ENCODE results near the gene CCDC51.

Gene CCDC51

DNA sequence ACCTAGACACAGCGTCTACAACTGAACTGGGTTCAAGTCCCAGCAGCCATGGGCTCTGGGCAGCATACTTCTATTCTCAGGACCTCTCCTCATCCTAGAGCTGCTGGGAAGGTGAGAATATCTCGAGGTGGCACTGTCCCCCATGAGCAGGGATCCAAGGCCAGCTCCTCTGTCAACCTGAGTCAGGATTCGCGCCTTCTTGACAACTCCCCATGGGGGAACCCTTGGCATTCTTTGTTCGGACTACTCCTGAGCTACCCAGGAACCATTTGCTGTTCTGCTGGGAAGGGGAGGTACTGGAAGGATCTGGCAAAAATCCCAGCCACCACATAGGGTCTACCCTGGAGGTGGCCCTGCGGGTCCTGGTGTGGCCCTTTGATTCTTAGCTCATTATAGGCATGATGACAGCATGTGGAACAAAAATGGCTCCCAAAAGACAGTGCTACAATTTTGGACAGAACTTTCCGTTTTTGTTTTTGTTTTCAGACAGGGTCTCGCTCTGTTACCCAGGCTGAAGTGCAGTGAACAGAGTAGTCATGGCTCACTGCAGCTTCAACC is 32.3 kb downstream of the CCDC51 start:
- DNase-seq (ENCODE audit: low read depth) = no peak
- H3K4me3 ChIP-seq (ENCODE audit: control insufficient read depth, low read depth, low read length) = no peak overlapping the region
- TF ChIP-seq CTCF (IDR thresholded peaks at IDR 0.05; ENCODE audit: control insufficient read depth, insufficient read depth, low read depth, low read length, missing control alignments) = no peak

DNA sequence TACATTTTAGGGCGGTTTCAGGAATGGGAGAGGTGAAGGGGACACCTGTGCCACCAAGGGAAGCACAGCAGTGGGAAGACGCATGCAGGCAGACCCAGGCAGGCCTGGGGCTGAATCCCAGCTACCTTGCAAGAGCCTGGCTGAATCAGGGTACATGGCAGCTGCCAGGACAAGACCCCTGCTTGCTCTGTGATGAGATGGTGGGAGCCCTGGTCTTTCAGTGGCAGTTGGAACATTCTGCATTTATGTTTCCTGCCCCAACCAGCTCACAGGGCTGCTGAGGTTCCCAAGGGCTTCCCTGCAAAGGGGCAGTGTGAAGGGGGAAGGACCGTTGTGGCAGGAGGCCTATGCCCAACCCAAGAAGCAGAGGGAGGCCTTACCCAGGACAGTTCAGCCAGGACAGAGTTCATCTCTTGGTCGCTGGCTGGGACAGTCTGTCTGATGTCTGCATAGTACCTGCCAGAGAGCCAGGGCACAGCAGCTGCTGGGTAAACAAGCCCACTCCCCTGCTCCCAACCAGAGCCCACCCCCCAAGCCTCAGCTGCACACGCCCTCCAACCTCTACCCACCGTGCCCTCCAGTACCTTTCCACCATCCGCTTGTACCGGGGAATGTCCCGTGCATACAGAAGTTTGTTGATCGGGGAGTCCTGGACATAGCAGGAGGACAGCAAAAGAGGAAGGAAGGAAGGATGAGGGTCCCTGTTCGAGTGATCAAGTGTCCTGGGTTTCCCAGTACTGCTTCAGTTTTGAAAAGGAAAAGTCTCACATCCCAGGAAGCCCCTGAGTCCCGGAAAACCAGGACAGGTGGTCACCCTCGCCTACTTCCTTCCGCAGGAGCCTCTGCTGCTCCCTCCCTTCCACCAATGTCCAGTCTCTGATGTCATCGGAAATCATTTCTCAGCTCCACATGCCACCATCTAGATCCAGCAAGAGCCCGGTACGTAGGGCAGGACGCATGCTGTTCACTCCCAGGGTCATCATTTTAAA is 33.2 kb downstream of the CCDC51 start:
- H3K4me3 ChIP-seq (ENCODE audit: control insufficient read depth, low read depth, low read length) = no peak overlapping the region
- no peak for DNase-seq (ENCODE audit: low read depth)
- TF ChIP-seq CTCF (IDR thresholded peaks at IDR 0.05; ENCODE audit: control insufficient read depth, insufficient read depth, low read depth, low read length, missing control alignments) = no peak

- no peak for DNase-seq (ENCODE audit: low read depth)
- TF ChIP-seq CTCF (IDR thresholded peaks at IDR 0.05; ENCODE audit: control insufficient read depth, insufficient read depth, low read depth, low read length, missing control alignments) = no peak
Measured at GRCh38 chr3:48405971-48406370, 33.9 kb downstream of the CCDC51 start.

DNA sequence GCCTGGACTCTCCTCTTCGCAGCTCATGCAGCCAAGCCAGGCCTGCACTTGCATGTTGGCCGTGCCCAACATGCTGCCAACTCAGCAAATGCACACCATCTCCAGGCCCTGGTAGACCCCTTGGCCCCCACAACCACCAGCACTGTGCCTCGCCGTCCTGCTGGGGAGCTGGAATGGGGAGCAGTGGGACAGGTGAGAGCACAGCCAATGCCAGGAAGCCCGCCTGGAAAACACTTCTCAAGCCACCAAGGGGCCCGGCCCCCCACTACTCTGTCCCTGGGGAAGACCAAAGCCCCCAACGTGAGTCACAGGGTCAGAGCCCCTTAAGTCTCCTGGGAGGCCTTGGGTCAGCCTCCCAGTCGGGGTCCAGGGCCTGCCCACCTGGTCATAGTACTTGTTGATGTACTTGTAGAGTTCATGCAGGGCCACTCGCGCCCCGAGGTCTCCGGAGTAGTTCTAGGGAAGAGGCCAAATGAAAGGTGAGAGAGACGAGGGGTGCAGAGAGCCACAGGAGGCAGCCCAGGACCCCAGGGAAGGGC is 34.5 kb downstream of the CCDC51 start:
- no peak overlapping the region for H3K4me3 ChIP-seq (ENCODE audit: control insufficient read depth, low read depth, low read length)
- TF ChIP-seq CTCF (IDR thresholded peaks at IDR 0.05; ENCODE audit: control insufficient read depth, insufficient read depth, low read depth, low read length, missing control alignments) = no peak
- no peak for DNase-seq (ENCODE audit: low read depth)

More at GRCh38 chr3:48405971-48406370, 33.9 kb downstream of the CCDC51 start:
- H3K4me3 ChIP-seq (ENCODE audit: control insufficient read depth, low read depth, low read length) = no peak overlapping the region

DNA sequence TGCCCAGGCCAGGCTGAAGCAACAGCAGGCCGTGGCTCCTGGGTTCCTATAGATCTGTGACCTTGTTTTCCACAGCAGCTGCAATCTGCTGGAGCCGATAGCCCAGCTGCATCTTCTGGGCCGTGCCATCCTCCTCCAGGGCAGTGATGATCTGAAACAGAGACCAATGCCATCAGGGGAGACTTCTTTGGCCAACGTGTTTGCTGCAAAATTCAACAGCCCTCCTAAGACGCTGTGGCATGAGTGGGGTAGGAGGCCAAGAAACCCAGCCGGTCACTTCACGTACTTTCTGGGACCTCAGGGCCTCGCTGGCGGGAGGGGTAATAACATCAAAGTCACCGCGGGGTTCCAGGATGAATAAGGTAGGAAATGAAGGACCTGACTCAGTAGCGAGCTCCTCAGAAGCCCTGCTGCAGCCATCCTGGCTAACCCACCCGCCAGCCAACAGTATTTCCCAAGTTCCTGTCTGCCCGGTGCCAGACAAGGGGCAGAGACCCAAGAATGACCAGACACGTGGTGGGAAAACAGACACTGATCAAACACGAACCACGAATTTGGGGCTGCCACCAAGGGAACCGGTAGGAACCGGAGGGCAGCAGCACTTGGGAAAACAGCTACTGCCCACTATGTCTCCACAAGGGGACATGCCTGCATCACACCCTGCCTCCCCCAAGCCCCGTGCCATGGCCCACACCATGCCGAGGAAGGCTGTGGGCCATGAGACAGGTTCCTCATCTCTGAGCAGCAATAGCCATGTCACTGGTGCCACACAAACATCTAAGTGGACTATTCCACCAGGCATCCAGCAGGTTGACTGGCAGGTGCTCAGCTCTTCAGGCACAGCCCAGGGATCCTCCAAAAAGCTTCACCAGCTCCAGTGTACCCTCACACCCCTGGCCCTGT is 35.2 kb downstream of the CCDC51 start:
- TF ChIP-seq CTCF (IDR thresholded peaks at IDR 0.05; ENCODE audit: control insufficient read depth, insufficient read depth, low read depth, low read length, missing control alignments) = no peak
- no peak for DNase-seq (ENCODE audit: low read depth)
- H3K4me3 ChIP-seq (ENCODE audit: control insufficient read depth, low read depth, low read length) = no peak overlapping the region
